HepG2 (cell line): ENCODE results near the gene ATP1A1.

ENCODE experiments used
- ARID3A ChIP-seq: IDR thresholded peaks from 2 replicates; pipeline ENCODE4 v1.6.1; 2012; ENCODE audit warnings: low read depth, low read length, improper control_type of control experiment
- ATF4 ChIP-seq, 2 experiments: fragments of 450-650 bp in 1 of 2; sonication (generic) in 1 of 2; formaldehyde crosslinking; IDR thresholded peaks; 2 replicates each; pipeline versions ENCODE4 v1.5.0 to v1.8.0; 2020 to 2022; ENCODE audit warnings: mild to moderate bottlenecking in 1 of 2, missing genetic modification reagents in 1 of 2
- BCL6 ChIP-seq: IDR thresholded peaks from 2 replicates; pipeline ENCODE4 v1.6.1; 2016; ENCODE audit warnings: missing genetic modification reagents, missing compliant biosample characterization
- CTCF ChIP-seq: sonication (generic); formaldehyde crosslinking; IDR thresholded peaks from 2 replicates; pipeline ENCODE4 v1.5.0; 2020; ENCODE audit warnings: mild to moderate bottlenecking, missing genetic modification reagents, moderate library complexity
- HNRNPUL1 ChIP-seq: fragments of 200-400 bp; formaldehyde crosslinking; IDR thresholded peaks from 2 replicates; pipeline ENCODE4 v1.6.1; 2017; ENCODE audit warnings: low read depth, mild to moderate bottlenecking, low read length, moderate library complexity
- SRSF1 ChIP-seq: fragments of 200-400 bp; formaldehyde crosslinking; optimal IDR thresholded peaks from 2 replicates; pipeline ENCODE3; 2017; ENCODE audit warnings: mild to moderate bottlenecking, low read depth, low read length, moderate library complexity
- UBTF ChIP-seq: sonication (generic); formaldehyde crosslinking; IDR thresholded peaks from 2 replicates; pipeline ENCODE4 v1.4.0; 2020; ENCODE audit warnings: mild to moderate bottlenecking, missing genetic modification reagents
- YY1 ChIP-seq: IDR thresholded peaks from 2 replicates; pipeline ENCODE4 v1.6.1; 2011; ENCODE audit warnings: low read length, low read depth, moderate library complexity, mild to moderate bottlenecking; ENCODE audit not compliant: insufficient read depth, insufficient replicate concordance
- ZNF274 ChIP-seq: sonication (generic); formaldehyde crosslinking; IDR thresholded peaks from 2 replicates; pipeline ENCODE4 v1.5.1; 2020; ENCODE audit warnings: mild to moderate bottlenecking, missing genetic modification reagents
- ZNF549 ChIP-seq: sonication (generic); formaldehyde crosslinking; IDR thresholded peaks from 2 replicates; pipeline ENCODE4 v1.5.0; 2020; ENCODE audit warnings: missing genetic modification reagents

GRCh38 chr1:116332451-116332850 lies 40.6 kb upstream of the ATP1A1 start:
- TF ChIP-seq UBTF (CRISPR knock-in tag) = no peak
- TF ChIP-seq BCL6 (CRISPR knock-in tag) = no peak
- TF ChIP-seq SRSF1 = no peak
- TF ChIP-seq ZNF274 (CRISPR knock-in tag) = no peak
- no peak for TF ChIP-seq ARID3A
- TF ChIP-seq ATF4 (CRISPR knock-in tag; IDR thresholded peaks at IDR 0.05) = no peak
- TF ChIP-seq HNRNPUL1 = no peak
- TF ChIP-seq ZNF549 (CRISPR knock-in tag) = no peak
- no peak for TF ChIP-seq CTCF (CRISPR knock-in tag)
- TF ChIP-seq YY1 = no peak
